Putamen (tissue), 1 donor: Measurements from ENCODE around the gene PEX11G.
"Not testable (repeated sequence)": the region's sequence is repeated elsewhere in the genome, so short reads cannot be mapped to it uniquely, and the experiment has no call there.

ENCODE experiments used
- DNase-seq: peaks from one replicate; pipeline ENCODE4 v3.0.0-alpha.2; 2016; ENCODE audit warnings: low spot score

The PEX11G gene

GRCh38 chr19:7433456-7433855 is 55.4 kb downstream of the PEX11G start:
- DNase-seq: not testable (repeated sequence)

- DNase-seq: no peak
These were observed 59.1 kb downstream of the PEX11G start for GRCh38 chr19:7429638-7430282.

GRCh38 chr19:7428651-7429113 is 60.2 kb downstream of the PEX11G start:
- DNase-seq: no peak

GRCh38 chr19:7427944-7428343 is 60.9 kb downstream of the PEX11G start:
- DNase-seq: no peak

- DNase-seq: no peak
These were observed 61.8 kb downstream of the PEX11G start for GRCh38 chr19:7426986-7427385.
